Stimulated activated CD8-positive, alpha-beta memory T cell treated with anti-CD3 and anti-CD28 coated beads, Interleukin-15, amount 100 ng/mL, for 1 hour (primary cell): ENCODE data around the gene ASXL2.

Source experiments
- DNase-seq: peaks from one replicate; pipeline ENCODE4 v3.0.0-alpha.2; 2020; ENCODE audit warnings: low read depth

The ASXL2 gene

GRCh38 chr2:25797620-25798488 is 80.4 kb downstream of the ASXL2 start:
- DNase-seq, result no peak

GRCh38 chr2:25794544-25795276 is 83.6 kb downstream of the ASXL2 start:
- DNase-seq, result no peak

- no peak for DNase-seq
These were observed 88.1 kb downstream of the ASXL2 start for GRCh38 chr2:25790074-25790790.

- no peak for DNase-seq
These were observed 89.8 kb downstream of the ASXL2 start for GRCh38 chr2:25788457-25788856.

GRCh38 chr2:25787020-25787419 is 91.3 kb downstream of the ASXL2 start:
- no peak for DNase-seq

- no peak for DNase-seq
These were observed 93.9 kb downstream of the ASXL2 start for GRCh38 chr2:25784404-25784803.

GRCh38 chr2:25777077-25777476 is 101.2 kb downstream of the ASXL2 start:
- no peak for DNase-seq

GRCh38 chr2:25772078-25772477 is 106.2 kb downstream of the ASXL2 start:
- no peak for DNase-seq

GRCh38 chr2:25763575-25763974 is 114.7 kb downstream of the ASXL2 start:
- DNase-seq, result no peak

GRCh38 chr2:25760297-25760696 is 118.0 kb downstream of the ASXL2 start:
- DNase-seq, result no peak

GRCh38 chr2:25758348-25758747 is 119.9 kb downstream of the ASXL2 start:
- DNase-seq, result no peak

- no peak for DNase-seq
These were observed 120.4 kb downstream of the ASXL2 start for GRCh38 chr2:25757906-25758305.

GRCh38 chr2:25756536-25756935 is 121.8 kb downstream of the ASXL2 start:
- DNase-seq, result no peak

GRCh38 chr2:25749676-25750075 is 128.6 kb downstream of the ASXL2 start:
- DNase-seq, result no peak

- no peak for DNase-seq
These were observed 134.2 kb downstream of the ASXL2 start for GRCh38 chr2:25744055-25744454.

- no peak for DNase-seq
These were observed 135.0 kb downstream of the ASXL2 start for GRCh38 chr2:25743132-25743830.

GRCh38 chr2:25742501-25742900 is 135.8 kb downstream of the ASXL2 start:
- DNase-seq, result no peak

- DNase-seq, result no peak
These were observed 137.4 kb downstream of the ASXL2 start for GRCh38 chr2:25740810-25741381.

- no peak for DNase-seq
These were observed 139.6 kb downstream of the ASXL2 start for GRCh38 chr2:25738383-25739343.

- no peak for DNase-seq
These were observed 141.3 kb downstream of the ASXL2 start for GRCh38 chr2:25736899-25737515.
